COLO668 (cell line): ENCODE data around the gene IL36RN.

ENCODE experiments used
- DNase-seq: peaks from one replicate; lab custom pipeline; 2025; ENCODE audit not compliant: unreplicated experiment; lab: John Stamatoyannopoulos, UW

Gene IL36RN

DNA sequence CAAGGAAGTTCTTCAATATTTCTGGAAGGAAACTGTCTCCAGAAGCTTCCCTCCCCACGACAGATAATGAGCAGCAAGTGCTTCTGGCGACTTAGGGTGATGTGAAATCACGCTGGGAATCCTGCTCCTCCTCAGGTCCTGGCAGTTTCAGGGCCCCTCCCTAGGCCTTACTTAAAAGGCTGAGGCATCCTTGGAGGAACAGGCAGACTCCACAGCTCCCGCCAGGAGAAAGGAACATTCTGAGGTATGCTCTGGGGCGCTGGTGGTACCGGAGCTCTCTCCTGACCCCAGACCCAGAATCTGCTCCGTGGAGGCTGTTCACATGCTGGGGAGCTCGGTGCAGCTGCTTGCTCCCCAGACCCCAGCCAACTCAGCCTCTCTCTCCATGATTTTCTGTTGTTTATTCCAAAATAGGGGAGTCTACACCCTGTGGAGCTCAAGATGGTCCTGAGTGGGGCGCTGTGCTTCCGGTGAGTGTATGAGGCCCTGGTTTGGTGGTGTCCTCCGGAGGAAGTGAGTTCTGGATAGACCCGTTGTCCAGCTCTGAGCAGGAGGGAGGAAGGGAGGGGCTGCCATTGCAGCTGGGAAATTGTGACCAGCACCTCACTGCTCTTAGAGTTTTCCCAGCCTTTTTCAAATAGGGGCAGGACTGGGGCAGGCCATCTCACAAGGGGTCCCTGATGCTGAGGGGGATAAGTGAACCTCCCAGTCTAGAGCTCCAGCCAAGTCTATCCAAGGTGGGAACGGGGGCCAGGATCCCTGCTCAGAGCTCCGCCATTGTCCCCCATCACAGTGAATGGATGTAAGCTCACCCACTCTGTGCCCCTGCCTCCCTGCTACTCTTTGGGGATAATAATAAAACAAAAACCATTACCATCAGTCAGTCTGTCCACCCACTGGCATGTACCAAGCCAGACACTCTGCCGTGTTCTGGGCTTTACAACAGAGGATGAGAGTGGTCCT lies at the start of gene IL36RN:
Gene IL36RN, plus strand, starts transcription at position 201 of the 963 bp plus-strand sequence. Its CDS starts 241 bp downstream, at position 442.
- no peak for DNase-seq

DNA sequence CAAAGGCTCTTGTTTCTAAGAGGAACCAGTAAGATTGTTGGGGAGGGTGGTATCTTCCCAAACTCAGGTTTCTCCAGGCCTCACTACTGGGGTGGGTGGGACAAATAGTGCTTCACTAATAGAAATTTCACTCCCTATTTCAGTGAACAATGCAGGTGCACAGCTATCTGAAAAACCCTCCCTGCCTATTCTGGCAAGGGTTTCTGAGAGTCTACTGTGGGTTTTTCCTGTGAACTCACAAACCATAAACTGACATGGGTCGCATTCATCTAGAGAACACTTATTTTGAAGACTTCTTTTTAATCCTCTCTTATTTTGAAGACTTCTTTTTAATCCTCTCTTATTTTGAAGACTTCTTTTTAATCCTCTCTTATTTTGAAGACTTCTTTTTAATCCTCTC lies 49.4 kb upstream of the IL36RN start:
- DNase-seq = no peak

DNA sequence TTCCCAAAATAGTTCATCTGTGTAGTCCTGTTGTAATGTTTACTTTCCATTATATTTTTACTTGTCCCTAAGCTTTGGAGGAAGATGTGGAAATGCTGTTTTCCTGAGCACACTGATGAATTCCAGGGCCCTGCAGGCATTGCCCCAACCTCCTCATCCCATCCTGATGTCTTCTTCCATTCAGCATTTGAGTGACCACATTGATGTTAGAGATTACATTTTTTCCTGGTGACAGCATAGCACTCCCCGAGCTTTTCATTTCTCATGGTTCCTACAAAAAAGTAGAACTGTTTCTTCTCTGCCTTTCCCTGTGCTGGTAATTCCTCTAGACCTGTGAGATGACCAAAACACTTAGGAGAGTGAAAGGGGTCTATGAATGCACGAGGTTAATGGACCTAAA lies 48.9 kb upstream of the IL36RN start:
- no peak for DNase-seq

DNA sequence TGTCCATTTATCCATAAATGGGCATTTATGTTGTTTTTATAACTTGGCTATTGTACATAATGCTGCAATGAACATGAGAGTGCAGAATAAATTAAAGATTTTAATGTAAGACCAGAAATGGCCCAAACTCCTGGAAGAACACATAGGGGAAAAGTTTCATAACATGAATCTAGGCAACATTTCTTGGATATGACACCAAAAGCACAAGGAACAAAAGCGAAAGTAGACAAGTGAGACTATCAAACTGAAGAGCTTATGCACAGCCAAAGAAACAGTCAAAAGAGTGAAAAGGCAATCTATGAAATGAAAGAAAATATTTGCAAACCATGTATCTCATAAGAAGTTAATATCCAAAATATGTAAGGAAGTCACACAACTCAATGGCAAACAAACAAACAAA lies 47.9 kb upstream of the IL36RN start:
- DNase-seq = no peak

DNA sequence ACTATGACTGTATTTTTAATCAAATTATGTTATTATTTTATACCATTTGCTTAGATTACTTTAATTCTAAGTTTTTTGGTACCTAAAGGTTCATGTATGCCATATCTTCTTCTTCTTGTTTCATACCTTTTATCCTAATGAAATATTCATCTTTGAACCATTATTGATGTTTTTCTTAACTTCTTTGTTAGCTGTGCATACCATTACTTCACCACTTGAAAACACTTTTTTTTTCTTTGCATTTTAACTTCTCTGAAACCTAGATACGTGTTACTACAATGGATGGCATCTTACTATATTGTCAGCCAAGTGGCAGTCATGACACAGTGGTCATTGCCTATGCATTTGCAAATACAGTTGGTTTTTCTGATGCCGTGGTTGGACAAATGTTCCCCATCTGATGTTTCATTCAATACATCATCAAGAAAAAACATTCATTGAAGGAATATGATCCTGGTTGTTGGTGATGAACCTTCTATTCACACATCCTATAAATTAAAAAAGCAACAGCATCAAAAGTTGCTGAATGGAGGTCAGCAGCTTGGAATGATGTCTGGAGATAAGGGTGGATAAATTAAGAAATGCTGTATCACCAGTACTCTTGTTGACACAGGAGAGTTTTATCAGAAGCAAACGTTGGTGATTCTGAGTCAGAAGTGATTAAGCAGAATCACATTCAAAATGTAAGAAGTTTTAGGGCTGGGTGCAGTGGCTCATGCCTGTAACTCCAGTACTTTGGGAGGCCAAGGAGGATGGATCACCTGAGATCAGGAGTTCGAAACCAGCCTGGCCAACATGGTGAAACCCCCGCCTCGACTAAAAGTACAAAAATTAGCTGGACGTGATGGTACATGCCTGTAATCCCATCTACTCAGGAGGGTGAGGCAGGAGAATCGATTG lies 46.3 kb upstream of the IL36RN start:
- no peak for DNase-seq

DNA sequence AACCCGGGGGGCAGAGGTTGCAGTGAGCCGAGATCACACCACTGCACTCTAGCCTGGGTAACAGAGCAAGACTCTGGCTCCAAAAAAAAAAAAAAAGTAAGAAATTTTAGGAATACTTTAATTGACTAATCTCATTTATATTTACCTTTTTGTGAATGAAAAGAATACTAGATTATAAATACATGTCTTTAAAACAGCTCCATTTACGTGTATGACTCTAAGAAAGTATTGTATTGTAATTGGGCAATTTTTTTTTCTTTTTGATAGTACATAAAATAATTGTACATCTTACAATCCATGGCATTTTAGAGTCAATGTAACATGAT lies 45.7 kb upstream of the IL36RN start:
- DNase-seq = no peak

DNA sequence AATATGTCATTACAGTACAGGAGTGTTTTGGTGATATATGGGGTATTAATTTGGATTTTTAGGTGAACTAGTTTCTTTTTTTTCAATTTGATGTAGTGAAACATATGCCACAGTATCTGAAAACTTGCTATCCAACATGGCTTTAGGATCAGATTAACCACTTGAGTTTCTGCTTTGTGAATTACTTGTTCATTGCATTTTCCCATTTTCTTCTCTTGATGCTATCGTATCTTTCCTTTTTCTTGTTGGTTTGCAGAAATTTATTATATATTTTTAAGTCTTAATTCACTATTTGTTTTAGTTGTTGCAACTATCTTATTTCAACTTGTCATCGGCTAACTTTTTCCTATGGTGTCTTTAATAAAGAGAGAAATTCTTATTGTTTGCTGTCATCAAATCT lies 44.9 kb upstream of the IL36RN start:
- no peak for DNase-seq

DNA sequence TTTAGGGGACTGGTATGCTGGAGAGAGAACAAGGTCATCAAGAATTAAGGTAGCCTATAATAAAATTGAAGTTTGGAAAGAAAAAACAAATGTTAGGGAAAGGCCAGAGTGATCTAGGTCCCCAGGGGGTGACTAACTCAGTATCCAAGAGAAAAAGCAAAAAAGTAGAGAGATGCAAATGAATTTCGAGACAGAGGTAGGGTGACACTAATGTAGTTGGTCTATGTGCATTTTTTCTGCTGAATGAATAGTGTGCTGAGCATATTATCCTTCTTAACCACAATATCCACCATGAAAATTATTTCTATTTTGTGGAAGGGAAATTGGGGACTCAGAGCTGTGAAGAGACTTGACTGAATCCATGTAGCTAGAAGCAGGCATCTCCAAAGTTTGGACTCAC lies 44.0 kb upstream of the IL36RN start:
- no peak for DNase-seq

DNA sequence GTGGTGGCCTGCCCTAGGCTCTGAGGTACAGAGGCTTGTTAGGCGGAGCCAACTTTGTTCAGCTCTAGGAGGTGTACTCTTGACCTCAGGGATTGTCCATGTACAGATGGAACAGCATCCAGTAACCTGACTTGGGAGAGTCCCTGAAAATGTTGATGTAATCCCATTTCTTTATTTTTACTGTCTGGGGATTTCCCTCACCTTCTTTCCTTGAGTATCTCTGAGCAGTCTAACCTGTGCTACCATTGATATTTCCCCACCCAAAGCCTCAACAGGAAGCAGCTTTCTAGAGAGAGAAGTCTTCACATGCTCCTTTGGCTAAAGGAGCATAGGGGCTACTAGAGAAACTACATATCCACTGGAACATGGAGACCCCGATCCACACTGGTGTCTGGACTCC lies 43.3 kb upstream of the IL36RN start:
- DNase-seq = no peak

DNA sequence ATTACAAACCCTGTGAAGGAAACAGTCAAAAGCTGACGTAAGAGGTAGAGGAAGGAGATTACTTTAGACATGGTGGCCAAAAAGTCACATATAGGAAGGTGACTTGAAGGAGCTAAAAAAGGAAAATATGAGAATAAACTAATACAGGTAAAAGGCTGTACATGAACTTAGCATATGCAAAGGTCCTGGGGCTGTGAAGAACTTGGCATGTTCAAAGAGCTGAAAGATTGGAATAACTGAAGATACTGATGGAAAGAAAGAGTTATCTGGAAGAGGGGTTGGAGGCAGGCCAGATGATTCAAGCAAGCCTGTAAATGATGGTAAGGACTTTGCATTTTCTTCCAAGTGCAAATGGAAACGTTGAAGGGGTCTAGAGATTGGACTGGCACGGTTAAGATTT lies 40.5 kb upstream of the IL36RN start:
- no peak for DNase-seq

DNA sequence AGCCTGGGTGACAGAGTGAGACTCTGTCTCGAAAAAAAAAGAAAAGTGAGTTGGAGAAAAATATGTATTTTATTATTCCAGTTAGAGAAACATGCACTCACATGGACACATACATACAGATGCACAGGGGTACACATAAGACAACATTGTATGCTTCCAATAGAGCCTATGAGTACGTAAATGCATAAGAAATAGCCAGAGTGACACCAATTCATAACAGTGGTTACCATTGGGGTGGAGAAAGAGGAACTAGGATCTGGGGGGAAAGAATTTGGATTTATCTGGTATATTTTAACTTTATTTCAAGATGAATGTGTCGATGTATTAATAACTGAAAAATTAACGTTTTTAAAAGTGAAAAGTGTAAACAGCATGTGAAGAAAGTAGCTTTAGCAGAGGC lies 37.7 kb upstream of the IL36RN start:
- DNase-seq = no peak

DNA sequence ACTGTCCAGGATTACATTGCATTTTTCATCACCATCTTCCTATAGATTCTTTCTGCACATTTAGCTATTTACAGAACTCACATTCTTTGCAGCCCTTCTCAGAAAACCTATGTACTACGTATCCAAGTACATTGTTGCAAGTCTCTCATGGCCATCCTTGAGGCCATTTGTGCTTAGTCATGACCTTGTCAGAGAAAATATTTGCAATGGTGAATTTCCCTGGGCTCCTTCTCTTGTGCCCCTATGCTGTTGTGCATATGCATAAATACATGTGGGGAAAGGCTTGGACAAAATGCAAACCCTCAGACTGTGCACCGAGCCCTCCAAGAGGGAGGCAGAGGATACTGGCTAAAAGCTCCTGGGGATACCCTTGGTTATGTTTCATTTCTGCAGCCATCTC lies 34.2 kb upstream of the IL36RN start:
- no peak for DNase-seq

DNA sequence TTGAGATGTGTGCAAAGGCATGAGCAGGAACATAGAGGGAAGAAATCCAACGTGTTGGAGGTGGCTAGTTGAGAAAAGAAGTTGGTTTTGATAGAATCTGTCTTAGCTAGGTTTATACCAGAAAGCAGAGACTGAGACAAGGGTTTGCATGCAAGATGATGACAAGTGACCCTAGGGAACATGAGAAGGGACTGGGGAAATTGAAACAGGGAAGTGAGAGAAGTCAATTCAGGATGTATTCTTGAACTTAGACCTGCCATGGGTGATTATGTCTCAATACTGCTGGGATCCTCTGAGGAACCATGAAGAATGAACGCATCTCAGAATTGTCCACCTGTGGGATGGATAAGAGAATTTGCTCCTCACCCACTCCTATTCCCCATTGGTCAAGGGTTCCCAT lies 33.3 kb upstream of the IL36RN start:
- DNase-seq = no peak

DNA sequence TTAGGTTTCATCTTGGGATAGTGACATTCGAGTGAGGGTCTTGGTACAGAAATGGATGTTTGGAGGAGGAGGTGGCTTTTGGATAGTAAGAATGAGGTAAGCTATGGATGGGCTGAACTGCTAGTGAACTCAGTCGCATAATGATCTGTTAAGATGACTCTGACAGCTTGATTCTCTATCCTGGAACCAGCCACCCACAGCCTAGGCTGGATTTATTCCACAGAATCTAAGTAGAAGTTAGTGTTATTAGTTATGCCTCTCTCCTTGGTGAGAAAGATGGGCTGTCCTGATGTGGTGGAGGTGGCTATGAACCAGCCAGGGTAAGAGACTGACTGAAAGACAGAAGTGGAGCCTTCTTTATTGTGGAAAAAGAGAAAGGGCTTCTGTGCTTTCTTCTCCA lies 31.3 kb upstream of the IL36RN start:
- no peak for DNase-seq

DNA sequence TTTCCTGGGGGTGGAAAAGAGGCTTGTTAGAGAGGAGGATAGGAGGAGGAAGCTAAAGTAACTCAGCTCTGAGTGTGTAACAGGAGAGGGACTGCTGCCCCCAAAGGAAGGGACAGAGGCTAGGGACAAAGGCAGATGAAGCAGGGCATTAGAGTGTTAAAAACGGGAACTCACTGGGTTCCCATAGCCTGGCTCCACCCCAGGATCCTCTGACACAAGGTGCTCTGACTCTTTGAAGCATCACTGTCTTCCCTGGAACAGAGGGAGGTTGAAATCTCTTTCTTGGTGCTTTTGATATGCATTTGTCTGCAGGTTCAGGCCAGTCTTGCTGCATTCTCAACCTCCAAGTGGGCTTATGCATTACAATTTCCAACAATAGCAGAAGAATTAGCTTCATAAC lies 30.9 kb upstream of the IL36RN start:
- no peak for DNase-seq

DNA sequence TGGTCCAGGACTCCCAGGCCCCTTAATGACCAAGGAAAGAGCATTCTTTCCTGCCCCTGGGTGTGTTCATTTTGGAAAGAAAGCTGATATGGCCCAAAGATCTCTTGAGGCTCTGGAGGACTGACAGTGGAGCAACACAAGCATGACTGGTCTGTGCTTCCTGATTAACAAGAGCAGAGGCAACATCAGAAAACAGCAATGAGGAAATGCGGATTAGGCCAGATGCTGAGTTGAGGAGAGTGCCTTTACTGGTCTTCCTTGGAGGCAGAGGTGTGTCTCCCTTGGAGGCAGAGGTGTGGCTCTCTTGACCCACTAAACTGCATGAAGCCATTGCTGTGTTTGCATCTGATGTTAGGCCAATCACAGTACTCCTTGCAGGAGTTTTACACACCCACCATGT lies 26.3 kb upstream of the IL36RN start:
- no peak for DNase-seq

DNA sequence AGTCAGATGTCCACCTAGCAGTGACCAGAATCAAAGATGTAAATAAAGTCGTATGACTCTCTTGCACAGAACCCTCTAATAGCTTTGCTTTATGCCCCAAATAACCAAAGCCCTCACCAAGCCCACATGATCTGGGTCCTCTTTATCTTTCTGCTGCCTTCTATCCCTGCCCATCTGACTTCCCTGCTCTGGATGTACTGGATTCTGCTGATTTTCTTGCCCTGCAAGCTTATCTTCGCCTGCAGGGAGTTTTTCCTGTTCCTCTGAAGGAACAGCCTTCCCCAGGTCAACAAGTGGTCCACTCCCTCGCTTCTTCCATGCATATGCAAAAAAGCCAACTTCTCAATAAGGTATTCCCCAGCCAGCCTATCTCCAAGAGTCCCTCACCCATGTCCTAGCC lies 25.0 kb upstream of the IL36RN start:
- DNase-seq = no peak

DNA sequence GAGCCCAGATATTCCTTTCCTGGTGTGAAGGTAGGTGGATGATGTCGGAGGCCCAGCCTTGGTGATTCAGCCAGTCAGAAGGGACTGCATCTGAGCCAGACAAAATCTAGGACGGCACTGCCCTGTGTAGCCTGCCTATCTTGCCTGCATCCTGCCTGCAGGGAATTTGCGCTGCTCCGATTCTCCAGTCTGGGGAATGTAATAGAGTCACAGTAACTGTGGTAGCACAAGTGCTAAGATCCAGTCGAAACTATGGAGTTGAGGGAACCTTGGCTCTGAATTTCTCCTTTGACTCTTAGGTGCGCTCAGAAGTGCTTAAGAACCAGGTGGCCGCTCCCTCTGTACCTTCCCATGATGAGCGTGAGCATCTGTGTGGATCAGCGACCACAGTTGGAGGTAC lies 22.2 kb upstream of the IL36RN start:
- no peak for DNase-seq

DNA sequence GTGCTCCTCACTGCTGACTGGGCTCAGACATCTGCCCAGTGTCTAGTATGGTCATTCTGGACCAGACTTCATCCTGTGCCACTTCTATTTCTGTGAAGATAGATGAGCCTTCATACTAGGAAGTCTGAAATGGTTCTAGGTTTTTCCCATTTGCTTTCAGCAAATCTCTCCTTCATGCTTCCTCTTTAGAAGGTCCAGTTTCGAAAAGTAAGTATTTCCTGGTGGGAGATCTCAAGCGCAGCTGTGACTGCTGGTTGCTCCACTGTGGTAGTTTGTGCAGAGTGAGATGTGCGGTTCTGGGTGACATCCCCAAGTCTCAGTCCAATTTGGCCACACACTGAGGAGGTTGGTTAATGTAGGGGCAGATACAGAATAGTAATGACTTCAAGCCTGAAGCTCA lies 20.7 kb upstream of the IL36RN start:
- DNase-seq = no peak

DNA sequence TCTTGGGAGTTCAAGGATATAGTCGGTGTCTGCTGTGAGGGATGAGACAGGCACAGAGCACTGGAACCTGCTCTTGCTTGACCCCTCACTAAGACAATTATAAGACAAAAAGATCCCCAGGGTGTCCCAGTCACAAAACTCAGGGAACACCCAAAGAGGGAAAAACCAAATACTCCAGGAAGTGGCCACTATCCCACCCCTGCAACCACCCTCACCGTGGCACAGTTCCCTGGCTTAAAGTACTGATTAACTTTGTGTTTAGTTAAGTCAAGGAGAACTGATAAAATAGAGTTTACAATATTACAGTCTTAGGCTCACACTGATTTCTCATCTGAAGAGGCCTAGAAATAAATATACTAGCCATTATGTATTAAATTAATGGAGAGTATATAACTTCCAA lies 19.8 kb upstream of the IL36RN start:
- no peak for DNase-seq

DNA sequence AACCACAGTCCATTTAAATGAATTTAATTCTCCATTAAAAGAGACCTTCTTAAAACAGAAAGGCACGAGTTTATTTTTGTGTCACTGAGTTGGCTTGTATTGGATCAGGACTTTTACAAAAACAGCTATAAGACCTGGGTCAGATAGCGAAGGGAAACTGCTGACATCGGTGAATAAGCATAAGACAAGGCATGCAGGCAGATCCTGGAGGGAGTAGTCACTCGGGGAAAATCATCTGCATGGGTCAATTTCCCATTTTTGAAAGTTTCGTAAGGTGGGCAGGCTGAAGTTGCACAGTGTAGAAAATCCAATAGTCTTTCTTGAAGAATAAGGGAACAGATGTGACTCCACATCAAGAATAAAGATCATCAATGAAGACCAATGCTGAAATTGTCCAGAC lies 19.3 kb upstream of the IL36RN start:
- DNase-seq = no peak

DNA sequence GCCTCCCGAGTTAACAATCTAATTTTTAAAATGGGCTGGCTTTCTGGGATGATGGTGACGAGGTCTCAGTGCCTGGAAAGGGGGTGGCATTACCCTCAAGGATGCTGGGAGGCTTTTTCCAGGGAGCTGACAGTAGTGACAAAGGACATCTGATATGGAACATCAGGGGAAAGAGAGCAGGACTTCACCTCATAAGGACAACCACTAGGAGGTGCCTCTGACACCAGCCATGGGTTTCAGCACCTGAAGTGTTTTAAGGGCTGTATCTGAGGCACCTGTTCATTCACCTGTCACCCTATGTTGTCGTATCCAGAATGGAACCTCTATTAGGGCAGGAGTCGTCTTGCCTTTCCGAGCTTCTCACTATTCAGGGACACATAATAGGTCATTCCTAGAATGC lies 17.1 kb upstream of the IL36RN start:
- DNase-seq = no peak
